HG03378 (cell line): ENCODE data around the gene DAAM2.

Experiments
- ATAC-seq: cut with Tn5 transposase; IDR thresholded peaks from one replicate; pipeline ENCODE4 v1.9.1; 2021; ENCODE audit warnings: mild to moderate bottlenecking, moderate library complexity; ENCODE audit not compliant: unreplicated experiment

DAAM2 gene

DNA sequence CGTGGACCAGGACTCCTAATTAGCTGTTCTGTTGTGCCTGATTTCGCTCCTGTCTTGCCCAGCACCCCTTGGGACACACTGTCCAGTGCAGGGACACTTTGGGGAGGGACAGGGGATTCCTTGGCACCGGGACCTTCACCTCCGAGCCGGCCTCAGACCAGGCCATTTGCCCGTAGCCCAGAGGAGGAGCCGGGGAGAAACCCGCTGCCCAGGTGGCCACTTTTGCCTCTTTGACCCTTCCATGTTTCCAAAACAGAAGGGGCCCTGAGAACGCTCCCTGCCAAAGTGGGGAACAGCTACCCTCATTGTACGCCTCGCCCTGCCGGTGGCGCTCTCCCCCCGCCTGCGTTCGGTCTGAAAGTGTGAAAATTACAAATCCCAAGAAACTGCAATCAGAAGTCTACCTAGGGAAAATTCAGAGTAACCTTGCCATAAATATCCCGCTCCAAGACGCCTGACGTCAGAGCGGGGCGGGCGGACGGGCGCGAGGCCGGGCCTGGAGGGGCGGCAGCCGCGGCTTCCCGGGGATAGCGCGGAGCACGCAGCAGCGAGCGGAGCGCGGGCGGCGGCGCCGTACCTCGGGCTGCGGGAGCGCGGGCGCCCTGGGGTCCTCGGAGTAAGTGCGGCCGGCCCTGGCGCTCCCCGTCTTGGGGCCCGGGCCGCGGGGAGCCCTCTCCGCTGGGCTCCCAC is at the start of gene DAAM2:
Gene DAAM2, plus strand, starts transcription at position 527 of the 690 bp plus-strand sequence. CDS start 63,927 bp downstream, outside the sequence.
- no peak for ATAC-seq

DNA sequence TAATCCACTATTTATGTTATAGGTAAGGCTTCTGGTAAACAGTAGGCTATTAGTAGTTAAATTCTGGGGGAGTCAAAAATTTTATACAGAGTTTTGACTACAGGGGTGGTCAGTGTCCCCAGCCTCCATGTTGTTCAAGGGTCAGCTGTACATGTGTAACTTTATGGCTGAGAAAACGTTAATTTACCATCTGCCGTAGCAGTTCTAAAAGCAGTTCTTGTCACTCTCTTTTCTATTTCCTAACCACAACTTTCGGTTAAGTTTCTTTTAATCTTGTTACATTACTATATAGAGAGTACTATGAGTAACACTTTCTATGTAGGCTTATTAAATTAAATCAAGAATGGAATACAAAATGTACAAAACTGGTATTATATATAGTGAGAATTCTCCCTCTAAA is 45.4 kb upstream of the DAAM2 start:
- no peak for ATAC-seq

DNA sequence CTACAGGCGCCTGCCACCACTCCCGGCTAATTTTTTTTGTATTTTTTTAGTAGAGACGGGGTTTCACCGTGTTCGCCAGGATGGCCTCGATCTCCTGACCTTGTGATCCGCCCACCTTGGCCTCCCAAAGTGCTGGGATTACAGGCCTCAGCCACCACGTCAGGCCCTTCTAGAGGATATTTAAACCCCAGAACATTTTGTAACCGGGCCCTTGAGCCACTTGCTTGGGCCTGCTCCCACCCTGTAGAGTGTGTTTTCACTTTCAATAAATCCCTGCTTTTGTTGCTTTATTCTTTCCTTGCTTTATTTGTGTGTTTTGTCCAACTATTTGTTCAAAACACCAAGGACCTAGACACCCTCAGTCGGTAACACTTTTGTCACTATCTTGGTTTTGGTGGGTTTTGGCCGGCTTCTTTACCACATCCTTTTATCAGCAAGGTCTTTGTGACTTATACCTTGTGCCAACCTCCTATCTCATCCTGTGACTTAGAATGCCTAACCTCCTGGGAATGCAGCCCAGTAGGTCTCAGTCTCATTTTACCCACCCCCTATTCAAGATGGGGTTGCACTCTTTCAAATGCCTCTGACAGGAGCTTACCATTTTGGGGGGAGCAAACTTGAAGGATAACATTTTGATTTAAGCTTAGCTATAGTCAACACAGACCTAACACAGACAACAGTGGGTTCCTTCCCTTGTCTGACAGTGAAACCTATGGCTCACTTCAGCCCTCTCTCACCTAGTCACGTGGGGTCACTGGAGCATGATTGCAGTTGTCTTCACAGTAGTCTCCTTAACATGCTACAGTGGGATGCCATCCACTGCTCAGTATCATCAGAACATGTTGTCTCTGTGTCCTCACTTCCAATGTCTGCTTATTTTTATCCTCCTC is 39.1 kb upstream of the DAAM2 start:
- no peak for ATAC-seq

DNA sequence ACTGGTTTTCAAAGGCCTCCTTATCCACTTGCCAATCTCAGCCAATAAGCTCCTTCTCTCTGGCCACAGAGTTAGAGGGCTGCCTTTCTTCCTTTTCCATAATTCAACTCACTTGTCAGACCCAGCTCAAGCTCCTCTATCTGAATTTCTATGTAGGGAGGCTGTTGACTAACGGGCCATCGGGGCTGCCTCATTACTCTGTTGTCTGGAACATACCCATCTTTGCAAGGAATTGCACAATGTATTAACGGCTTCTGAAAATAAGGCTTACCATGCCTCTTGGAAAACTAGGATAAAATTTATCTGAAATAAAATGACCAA is 38.5 kb upstream of the DAAM2 start:
- ATAC-seq, result no peak

DNA sequence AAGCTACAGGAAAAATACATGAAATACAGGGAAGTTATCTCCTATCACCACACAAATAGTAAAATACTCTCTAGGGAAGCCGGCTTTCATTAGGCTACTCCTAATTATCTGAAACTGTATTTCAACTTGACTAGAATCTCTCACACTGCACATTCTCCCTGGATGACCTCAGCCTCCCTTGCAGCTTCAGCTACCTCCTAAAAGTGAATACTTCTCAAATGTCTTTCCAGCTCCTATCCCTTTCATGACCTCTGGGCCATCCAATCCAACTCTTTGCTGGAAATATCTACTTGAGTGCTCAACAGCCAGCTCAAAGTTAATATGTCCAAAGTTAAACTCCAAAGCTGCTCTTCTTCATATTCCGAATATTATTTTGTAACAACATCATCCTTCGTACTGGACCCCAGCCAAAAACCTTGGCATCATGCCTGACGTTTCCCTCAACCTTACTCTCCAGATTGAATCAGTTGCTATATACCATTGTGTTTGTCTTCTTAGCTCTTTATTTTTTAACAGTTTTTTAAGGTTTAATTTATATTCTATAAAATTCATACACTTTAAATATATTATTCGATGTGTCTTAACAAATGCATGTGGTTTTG is 37.6 kb upstream of the DAAM2 start:
- no peak for ATAC-seq

DNA sequence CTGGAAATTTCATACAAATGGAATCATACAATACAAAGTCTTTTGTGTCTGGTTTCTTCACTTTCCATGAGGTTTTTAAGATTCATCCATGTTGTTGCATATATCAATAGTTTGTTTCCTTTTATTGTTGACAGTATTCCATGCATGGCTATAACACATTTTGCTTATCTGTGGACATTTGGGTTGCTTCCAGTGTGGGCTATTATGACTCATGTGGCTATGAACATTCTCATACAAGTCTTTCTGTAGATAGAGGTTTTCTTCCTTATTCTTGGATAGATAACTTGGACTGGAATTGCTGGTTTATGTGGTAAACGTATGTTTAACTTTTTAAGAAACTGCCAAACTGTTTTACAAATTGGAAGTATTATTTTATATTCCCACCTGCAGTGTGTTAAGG is 36.9 kb upstream of the DAAM2 start:
- no peak for ATAC-seq

DNA sequence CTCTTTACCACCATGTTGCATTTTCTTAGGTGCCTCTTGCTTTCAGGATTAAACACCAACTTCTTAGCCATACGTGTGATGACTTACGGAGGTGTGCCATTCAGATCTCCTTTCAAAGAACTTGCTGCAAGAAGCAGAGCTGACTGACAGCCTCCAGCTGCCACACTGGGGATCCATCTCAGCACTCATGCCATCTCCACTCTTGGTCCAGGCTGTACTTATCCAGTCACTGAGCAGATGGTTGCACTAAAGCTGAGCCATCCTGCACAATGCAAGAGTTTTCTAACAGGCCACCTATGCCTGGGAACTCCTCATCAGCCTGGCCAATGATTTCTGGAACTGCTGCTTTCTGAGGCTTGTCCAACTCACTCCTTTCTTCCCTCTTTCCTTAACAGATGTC is 35.6 kb upstream of the DAAM2 start:
- no peak for ATAC-seq

DNA sequence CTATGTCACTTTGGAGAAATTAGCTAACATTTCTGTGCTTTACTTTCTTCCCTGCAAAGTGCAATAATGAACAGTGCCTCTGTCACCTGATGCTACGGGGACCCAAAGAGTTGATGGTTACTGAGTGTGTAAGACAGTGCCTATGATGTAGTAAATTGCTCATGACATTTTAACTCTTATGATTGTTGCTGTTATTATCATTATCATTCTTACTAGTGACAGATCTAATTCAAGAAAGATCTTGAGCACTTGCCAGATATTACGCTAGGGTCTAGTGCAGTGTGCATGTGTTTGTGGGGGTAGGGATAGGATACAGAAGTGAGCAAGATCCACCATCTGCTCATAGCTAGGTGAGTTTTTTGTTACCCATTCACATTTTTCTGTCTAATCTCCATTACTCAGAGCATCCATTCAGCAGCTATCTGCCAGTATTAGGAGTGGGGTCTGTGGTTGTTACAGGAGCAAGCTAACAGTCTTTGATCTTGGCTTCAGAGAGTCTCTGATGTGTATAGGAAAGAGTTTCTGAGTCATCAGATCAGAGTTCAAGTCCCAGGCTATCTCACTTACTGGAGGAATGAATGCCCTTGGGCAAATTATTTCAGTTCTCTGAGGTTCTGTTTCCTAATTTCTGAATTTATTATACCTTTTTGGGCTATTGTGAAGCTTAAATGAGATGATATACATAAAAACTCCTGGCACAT is 33.1 kb upstream of the DAAM2 start:
- ATAC-seq, result no peak

DNA sequence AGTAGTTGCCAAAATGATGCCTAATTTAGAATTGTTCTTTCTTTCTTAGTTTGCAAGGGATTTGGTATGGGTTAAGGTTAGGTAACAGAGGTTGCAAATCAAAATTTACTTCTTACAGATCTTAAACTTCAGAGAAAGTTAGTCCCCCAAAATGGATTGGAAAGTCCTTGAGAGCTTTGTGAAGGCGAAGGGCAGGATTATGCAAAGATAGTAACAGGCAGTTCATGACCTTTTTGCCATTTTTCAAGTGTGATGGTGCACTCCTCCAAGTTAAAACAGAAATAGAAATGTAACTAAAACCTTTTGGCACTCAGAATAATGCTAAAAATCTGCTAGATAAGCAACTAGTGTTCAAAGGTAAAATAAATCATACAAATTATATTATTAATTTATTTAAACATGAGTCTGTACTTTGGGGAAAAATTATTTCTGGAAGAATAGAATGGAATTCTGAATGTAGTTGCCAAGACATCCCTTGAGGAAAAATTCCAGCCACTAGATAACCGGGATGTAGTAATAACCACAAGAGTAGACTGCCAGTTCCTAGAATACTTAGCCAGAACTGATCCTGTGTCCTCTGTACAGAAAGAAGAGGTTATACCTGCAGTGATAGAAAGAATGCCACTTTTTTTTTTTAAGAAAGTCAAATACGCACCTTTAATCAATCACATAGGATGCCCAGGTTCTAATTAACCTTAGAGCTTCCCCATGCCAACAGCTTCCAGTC is 31.8 kb upstream of the DAAM2 start:
- ATAC-seq, result no peak

DNA sequence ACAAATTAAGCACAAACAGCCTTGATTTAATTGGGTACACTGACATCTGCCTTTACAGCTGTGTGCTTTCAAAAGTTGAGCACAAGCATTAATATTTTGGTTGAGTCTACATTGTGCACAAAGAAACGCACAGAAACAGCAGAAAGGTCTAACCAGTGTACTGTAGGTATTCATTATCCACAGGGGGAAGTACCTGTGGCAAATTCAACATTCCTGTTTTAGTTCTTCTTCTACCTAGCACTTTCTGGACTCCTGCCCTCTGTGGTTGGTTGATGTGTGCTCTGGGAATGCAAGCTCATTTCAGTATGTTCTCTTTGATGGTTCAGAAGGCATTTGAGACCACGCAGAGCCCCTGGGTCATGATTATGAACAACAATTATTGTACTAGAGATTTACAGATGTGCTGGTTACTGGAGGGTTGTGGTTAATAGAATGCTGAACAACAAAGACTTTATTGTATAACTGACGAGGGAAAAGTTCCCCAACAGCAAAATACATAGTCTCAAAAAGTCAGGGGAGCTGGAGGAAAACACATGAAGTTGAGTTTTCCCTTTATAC is 26.6 kb upstream of the DAAM2 start:
- ATAC-seq, result no peak

DNA sequence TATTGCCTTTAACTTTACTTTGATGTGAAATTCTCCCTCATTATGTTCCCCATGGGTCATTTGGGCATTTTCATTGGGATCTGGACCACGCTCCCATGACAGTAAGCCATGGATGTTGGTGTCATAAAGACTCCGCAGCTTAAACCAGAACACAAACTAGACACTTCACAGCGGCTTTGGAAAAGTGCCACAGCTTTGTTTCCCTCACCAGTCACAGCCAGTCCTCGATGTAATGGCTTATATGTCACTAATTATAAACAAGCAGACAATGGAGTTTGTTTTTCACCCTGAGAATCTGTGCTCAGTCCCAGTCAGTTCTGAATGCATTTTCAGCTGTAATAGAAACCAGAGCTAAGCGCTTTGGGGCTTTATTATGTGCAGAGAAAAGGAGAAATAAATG is 23.2 kb upstream of the DAAM2 start:
- no peak for ATAC-seq

DNA sequence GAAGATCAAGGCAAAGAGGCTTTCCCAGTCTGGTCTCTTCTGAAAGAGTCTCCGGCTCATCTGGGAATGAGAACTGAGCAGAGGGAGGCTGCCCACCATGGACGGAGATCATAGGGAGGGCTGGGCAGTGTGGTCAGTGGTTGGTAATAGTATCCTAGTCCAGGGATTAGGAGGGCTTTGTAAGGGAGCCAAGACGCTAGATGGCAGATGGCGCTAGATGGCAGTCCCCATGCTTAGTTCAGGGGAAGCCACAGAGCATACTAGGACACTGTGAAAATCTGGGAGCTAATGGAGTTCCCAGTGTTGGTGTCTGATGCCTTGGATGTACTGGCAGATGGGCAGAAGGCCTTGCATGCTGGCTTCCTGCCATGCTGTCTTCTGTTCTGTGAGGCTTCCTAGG is 21.7 kb upstream of the DAAM2 start:
- no peak for ATAC-seq

DNA sequence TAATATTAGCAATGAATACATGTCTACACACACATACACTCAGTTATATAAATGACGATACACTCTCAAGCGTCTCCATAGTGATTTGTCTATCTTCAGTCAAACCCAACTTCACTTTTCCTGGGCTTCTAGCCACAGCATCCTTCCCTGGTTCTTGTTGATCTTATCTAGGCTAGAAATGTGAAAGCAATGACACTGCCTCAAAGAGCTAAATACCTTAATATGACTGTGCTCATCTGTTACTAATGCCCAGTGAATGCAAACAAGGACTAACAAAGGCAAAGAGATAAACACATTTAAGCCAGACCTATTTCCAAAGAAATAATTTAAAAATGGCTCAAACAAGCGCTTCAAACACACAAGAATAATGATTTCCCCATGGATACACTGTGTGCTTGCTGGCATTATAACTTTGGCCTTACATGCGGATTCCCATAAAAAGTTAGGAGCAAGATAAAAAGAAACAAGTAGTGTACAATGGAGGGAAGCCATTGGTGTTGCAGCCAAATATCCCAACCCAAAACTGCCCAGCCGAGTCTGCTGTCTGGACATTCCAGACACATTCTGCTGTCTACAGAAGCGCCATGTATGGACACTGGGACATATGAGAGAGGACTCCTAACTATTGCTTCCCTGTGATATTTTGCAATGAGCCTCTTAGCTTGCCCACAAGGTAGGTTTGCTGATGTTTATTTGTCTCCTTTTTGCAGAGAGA is 19.5 kb upstream of the DAAM2 start:
- no peak for ATAC-seq

DNA sequence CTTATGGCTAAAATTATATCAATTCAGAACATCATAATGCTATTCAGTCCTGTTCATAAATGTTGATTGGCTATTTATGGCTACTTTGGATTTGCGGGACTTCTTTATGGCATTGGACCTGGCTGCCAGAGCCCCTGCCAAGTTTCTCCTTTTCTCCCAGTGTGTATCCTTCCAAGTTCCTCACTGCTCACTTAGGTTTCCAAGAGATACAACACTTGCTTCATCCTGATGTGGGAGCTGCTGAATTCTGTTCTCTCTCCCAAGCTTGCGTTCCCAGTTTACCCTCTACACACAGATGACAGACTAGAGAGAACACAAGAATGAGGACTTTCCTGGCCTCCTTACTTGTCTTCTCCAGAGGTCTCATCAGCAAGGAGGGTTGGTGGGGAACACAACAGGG is 18.4 kb upstream of the DAAM2 start:
- ATAC-seq, result no peak

DNA sequence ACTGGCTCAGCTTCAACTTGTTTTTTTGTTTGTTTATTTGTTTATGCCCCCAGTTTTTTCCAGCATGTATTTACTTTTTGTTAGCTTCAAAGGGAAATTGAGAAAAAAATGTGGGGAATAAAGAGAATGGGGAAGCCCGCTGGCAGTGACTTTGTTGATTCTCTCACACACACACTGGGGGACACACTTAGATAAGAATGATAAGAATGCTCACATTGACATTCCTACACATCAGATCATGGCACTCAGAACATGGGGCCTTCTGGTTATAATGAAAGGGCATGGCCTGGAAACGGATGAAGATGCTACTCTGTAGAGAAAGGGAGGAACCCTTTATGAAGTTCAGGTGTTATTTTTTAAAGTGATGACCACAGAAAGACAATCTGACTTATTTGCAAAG is 15.6 kb upstream of the DAAM2 start:
- ATAC-seq, result no peak

DNA sequence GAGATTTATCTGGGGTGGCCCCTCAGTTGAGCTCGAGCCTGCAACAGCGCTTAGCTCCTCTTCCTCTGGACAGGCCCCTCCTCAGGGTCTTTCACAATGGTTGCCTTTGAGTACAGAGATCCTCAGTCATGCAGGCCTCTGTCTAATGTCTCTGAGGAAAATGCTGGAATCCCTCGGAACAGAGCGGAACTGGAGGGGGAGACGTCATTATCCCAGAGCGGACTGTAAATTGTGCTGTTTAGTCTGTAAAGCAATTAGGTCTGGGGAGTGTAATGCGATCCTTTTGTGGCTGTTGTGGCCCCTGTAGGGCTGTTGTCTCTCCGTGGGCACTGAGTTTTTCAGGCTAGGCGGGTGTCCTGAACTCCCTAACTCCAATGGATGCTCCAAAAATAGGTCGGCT is 15.0 kb upstream of the DAAM2 start:
- no peak for ATAC-seq

DNA sequence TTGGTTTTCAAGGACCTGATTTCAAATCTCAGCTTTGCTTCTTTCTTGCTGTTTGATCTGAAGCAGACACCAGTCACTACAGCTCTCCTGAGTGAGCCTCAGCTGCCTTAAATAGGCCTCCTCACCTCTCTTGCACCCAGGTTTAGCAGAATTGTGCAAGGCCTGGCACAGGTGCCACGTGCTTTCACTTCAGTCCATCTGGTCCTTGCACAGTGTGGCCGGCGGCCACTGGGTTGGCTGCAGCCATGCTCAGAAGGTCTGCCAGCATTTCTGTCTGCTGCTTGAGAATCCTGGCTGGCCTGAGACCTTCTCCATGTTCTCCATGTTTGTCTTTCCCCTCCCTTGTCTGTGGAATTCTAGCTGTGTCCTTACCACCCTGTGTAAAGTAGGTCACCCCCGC is 14.5 kb upstream of the DAAM2 start:
- no peak for ATAC-seq

DNA sequence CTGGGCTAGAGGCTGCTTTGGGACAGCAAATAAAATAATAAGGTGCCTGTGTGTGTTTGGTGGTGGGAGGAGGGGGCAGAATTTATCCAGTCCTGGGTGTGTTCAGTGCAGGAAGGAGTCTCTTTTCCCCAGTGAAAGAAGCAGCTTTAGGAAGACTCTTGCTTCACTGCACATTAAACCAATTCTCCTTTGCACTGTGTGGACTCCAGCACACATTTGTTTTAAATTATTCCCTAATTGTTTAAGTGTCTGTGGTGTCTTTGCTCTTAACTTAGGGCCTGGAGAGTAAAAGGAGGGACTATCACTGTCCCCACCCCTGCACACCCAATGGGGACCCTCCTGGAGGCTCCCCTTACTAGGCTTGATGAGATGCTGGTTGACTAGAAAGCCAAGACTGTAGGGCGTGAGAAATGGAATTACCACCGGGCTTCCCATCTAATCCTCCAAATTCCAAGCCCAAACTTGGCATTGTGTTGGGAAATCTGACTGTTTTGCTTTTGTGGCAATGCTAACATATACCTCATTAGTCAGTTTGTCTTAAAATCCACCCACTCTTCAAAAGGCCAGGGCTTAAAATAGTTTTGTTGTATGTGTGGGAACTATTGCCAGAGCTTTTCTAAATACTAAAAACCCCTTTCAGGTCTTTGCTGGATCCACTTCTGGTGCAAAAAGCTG is 13.5 kb upstream of the DAAM2 start:
- no peak for ATAC-seq

DNA sequence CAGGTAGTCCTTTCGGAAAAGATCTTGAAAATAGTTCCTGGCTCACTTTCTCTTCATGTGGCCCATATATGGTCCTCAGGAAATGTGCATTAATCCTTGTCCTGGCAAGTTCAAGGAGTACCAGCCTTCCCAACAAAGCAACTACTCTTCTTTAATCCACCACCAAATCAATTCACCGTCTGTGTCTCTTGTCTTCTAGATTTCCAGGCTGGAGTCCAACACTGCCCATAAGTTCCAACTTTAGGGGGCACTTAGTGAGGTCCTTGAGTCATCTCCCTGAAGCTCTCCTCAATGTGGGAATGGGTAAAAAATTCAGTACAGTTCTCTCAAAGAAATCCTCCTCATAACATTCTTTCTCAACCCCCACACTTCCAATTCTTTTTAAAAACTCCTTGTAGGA is 6.9 kb upstream of the DAAM2 start:
- no peak for ATAC-seq
